HK-2 (cell line): Measurements from ENCODE around the gene WDR36.
A peak's percentile ranks its signal among the peaks of the same experiment; 100 is the strongest.
"Not testable (repeated sequence)": the region's sequence is repeated elsewhere in the genome, so short reads cannot be mapped to it uniquely, and the experiment has no call there.

Experiments used
- DNase-seq: peaks from one replicate; pipeline ENCODE4 v3.0.0-alpha.2; 2018; ENCODE audit not compliant: unreplicated experiment

WDR36 gene

GRCh38 chr5:111138096-111138495, 45.9 kb downstream of the WDR36 start:
- DNase-seq = no peak

DNA sequence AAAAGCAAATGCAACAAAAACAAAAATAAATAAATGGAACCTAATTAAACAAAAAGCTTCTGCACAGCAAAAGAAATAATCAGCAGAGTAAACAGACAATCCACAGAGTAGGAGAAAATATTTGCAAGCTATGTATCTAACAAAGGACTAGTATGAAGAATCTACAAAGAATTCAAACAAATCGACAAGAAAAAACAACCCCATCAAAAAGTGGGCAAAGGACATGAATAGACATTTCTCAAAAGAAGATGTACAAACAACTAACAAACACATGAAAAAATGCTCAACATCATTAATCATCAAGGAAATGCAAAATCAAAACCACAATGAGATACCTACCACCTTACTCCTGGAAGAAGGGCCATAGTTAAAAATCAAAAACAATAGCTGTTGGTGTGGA, 49.3 kb downstream of the WDR36 start:
- not testable (repeated sequence) for DNase-seq

DNA sequence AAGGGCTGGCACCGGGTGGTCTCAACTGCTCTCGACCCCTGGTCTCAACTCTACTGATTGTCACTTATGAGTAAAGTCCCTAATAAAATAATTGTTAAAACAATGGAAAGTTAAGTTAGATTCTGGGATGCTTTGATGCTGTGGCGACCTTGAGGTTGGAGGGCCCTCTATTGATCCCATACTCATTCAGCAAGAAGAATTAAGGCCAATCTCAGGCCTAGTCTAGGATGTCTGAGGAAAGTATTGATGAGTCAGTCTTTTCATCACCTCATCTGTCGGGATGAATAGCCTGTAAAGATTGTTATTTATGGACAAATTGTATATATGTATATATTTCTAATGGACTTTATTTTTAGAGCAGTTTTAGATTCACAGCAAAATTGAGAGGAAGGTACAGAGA, 50.8 kb downstream of the WDR36 start:
- DNase-seq = no peak

- DNase-seq = no peak
Measured at GRCh38 chr5:111143910-111144309, 51.8 kb downstream of the WDR36 start.

- no peak for DNase-seq
Measured at GRCh38 chr5:111144352-111144930, 52.3 kb downstream of the WDR36 start.

- no peak for DNase-seq
Measured at GRCh38 chr5:111146053-111146452, 53.9 kb downstream of the WDR36 start.

GRCh38 chr5:111147502-111147901, 55.4 kb downstream of the WDR36 start:
- no peak for DNase-seq

DNA sequence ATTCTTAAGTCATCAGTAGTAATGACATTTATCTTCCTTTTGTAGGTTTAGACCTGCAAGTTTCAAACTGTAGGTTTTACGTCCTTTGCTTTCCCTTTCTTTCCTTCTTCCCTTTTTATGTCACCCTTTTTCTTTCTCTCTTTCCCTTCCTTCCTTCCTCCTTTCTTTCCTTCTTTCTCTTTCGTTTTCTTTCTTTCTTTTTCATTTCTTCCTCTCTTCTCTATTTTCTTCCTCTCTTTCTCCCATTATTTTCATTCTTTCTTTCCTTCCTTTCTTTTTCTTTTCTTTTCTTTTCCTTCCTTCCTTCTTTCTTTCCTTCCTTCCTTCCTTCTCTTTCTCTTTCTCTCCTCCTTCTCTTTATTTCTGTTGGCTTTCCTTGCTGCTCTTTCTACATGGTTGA, 59.9 kb downstream of the WDR36 start:
- no peak for DNase-seq

DNA sequence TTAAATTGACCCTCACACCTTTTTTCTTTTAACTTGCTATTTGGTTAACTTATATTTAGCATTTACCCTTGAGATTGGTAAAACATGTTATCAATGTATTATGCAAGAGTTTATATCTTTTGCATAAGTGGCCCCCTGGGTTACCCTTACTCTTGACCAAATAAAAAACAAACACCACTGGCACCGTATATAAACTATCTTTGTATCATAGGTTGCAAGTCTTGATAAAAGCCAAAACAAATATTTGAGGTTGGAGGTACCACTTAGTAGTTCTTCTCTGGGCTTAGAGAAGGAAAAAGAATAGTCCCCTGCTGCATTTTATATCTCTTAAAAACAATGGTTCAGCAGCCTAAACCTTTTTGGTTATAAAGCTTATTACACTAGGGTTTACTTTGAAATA, 61.3 kb downstream of the WDR36 start:
- DNase-seq = no peak

GRCh38 chr5:111153945-111154344, 61.8 kb downstream of the WDR36 start:
- no peak for DNase-seq

DNA sequence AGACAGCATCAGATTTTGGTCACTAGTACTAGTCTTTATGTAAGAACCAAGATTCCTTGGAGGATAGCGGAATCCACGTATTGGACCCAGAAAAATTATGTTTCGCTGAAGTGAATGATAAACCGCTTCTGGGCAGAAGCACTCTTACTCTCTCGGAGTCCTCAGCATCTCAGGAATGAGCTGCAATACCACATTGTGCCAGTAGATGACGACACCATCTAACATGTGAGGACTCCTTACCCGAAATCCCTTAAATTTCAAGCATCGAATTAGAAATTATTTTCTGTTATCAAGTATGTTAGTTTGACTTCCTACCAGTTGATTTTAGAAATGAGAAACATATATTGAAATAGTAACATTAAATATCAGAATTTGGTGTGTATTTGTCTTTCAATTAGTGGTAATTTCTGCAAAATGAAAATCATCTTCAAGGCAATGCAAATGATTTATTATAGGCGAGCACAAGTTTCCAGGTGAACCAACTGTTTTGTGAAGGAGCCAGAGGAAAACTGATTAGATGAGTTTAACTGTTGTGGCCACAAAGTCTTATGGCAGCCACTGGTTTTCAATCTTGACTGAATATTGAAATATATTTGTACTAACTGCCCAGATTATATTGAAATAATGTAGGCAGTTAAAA, 66.1 kb downstream of the WDR36 start:
- DNase-seq = peak; percentile 34

DNA sequence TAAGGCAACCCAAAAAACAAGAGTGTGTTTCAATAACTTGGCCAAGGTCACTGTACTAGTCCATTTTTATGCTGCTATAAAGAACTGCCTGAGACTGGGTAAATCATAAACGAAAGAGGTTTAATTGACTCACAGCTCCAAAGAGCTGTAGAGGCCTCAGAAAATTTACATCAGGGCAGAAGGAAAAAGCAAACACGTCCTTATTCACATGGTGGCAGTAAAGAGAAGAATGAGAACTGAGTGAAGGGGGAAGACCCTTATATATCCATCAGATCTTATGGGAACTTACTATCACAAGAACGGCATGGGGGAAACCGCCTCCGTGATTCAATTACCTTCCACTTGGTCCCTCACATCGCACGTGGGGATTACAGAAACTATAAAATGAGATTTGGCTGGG, 67.7 kb downstream of the WDR36 start:
- no peak for DNase-seq

DNA sequence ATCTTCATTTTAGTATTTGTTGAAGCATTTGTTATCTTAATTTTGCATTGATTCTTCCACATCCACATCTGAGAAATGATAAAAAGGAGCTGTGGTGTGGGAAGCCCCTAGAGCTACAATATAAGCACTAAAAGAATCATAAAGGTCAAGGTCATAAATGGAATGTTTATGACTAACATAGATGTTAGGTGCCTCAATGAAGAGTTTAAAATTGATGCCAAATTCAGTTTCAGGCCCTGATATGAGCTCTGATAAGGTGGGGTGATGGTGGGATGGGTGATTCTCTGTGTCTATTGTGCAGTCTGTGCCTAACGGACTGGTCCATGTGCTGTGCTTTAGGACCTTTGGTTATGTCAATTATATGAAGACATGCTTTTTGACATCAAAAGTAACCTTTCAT, 70.9 kb downstream of the WDR36 start:
- no peak for DNase-seq

GRCh38 chr5:111165058-111165457, 72.9 kb downstream of the WDR36 start:
- no peak for DNase-seq

DNA sequence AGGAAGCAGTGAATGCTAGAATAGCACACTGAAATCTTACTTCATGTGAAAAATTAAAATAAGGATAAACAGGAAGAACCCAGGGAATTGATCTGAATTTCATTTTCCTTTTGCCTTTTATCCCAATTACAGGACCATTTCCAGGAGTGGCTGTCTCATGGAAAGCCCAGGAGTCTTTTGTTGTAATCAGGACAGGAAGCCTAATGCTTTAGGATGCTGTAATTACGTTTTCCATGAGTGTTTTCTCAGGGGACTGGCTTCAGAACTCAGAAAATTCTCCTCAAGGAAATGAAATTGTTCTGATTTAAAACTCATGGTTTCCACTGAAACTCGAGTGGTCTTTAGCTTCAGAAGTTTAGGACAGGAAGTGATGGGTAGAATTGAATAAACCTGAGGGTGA, 75.4 kb downstream of the WDR36 start:
- DNase-seq = no peak

DNA sequence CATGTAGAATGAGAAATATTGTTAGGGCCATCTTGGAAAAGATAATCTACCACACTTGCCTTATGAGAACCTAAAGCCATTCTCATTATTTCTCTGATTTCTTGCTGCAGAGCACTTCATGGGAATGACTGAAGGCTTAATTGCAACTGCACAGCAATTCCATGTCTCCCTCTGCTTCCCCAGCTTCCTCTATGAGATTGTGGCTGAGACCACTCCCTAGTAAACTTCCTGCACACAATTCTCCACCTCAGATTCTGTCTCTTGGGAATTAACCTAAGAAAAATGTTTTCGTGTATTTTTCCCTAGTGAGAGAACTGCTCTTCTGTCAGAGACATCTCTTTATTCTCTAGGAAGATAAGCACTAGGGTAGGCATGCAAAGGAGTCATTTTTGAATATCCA, 76.5 kb downstream of the WDR36 start:
- no peak for DNase-seq

DNA sequence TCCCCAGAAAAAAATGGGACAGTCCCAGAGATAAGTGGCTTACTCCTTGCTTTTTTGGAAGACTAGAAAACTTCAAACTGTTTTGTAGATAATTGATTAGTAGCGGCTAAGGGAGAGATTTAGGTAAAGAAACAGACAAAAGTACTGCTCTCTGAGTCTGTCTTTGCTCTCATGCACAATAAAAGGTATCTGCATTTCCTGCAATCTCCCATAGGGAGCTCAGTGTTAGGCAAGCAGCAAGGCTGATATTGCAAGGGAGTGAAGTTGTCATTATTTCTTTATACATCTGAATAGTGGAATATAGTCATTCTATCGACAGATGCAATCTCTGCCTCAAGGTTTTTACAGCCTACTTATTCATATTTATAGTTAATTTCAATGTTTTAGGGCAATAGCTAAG, 77.1 kb downstream of the WDR36 start:
- DNase-seq = no peak

DNA sequence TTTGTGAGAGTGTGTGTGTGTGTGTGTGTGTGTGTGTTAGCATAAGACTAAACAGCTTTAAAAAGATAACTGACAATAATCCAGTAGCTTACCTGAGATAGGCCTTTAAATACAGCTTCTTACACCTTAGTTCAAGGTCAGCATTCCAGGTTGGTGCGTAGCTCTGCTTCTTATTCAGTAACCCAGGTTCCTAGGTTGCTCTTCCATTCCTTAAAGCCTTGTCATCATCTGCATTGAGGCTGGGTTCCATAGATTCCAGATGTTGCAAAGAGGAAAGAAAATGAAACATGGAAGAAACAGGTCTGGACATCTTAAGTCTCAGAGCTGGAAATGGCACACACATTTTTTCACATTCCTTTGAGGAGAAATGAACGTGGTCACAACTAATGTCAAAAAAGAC, 78.1 kb downstream of the WDR36 start:
- no peak for DNase-seq

GRCh38 chr5:111172504-111172903, 80.4 kb downstream of the WDR36 start:
- no peak for DNase-seq

DNA sequence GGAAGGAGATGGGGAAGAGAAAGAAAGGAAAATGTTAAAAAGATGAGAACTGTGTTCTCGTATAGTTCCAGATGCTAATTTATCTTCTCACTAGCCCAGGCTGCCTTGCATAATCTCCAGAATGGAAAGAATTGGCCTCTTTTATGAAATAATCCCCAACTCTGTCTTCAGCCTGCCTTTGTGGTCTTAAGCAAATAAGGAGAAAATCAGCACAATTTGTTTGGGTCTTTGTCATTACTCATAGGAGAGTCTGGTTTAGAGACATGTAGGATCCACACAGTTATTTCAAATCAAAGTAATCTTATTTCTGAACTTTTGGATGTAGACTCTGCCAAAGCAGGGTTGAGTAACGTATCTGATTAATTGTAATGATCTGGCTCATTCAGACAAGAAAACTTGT, 81.3 kb downstream of the WDR36 start:
- no peak for DNase-seq
